Activated CD4-positive, alpha-beta memory T cell treated with anti-CD3 and anti-CD28 coated beads for 36 hours (primary cell): ENCODE results near the gene ATPAF2. TPM values are rescaled to one million over a fixed set of nuclear protein-coding genes. Genes with fewer than 3 reads are reported as not detected.

Source experiments
- CTCF ChIA-PET: fragments of 350-600 bp; sonication (Branson Sonifier 250); formaldehyde crosslinking; loops from one replicate; lab custom pipeline; 2021; ENCODE audit warnings: antibody characterized with exemption, inconsistent platforms; lab: Charles Lee
- POLR2A ChIA-PET: fragments of 350-600 bp; sonication (Branson Sonifier 250); formaldehyde crosslinking; loops from one replicate; lab custom pipeline; 2021; ENCODE audit warnings: antibody characterized with exemption; lab: Charles Lee
- DNase-seq: peaks from one replicate; pipeline ENCODE4 v3.0.0-alpha.2; 2020
- H3K27ac Mint-ChIP-seq: one replicate; pipeline ENCODE4 v1.8.0; 2021; ENCODE audit warnings: mixed read lengths
- H3K27me3 Mint-ChIP-seq: one replicate; pipeline ENCODE4 v1.8.0; 2021; ENCODE audit warnings: mixed read lengths
- H3K36me3 Mint-ChIP-seq: one replicate; pipeline ENCODE4 v1.8.0; 2021; ENCODE audit warnings: mixed read lengths
- H3K4me1 Mint-ChIP-seq: one replicate; pipeline ENCODE4 v1.8.0; 2021; ENCODE audit warnings: low read depth, mixed read lengths
- H3K4me3 Mint-ChIP-seq: one replicate; pipeline ENCODE4 v1.8.0; 2021; ENCODE audit warnings: mild to moderate bottlenecking, mixed read lengths
- H3K9me3 Mint-ChIP-seq: one replicate; pipeline ENCODE4 v1.8.0; 2021; ENCODE audit warnings: mixed read lengths
- intact Hi-C: fragments of 100-400 bp; cut with micrococcal nuclease; formaldehyde crosslinking; loops from one replicate; pipeline ENCODE4 v1.15.1; 2023
- total RNA-seq, 2 experiments: library from RNA; stranded (reverse); gene quantifications; one replicate each; pipeline ENCODE4 v1.2.3, GENCODE V29; 2021

ATPAF2 gene
- total RNA-seq, 2 experiments from 2014 or later = 27.5 to 30.0 TPM

DNA sequence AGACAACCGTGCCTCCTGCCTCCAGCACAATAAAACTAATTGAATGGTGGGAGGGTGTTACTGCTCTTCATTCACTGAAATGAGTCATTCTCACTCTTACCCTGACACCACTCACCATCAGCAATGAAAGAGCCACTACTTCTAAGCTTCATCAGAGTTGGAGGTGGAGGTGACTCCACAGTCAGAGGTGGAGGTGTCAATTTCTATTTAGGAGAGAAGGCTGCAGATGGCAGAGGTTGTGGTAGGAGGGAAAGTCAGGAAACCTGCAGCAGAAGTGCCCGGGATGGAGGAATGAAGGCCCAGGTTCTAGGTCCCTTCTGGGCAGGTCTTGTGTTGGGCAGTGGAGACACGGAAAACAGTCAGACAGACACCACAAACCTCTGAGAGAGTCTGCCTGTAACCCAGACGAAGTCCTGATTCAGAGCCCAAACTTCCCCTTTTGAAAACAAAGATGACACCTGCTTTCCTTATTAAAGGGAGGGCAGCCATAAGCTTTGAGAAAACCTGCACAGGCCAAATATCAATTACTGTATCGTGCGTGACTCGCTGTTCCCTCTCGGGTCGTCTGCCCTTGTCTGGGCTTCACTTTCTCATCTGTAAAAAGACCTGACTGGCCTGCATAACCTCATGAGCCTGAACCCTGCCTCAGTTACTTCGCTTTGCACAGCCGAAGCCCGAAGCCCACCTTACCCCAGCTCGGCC, 668 bp downstream of the ATPAF2 start:
- POLR2A ChIA-PET = interaction anchor here (0.7 to 1.7 kb wide), 5 partner anchors 66 to 198 kb away, joined by 3 to 8 read pairs (median 5); partner anchors contain the start of genes DRC3 and TOM1L2
- peak overlapping the region; percentile 92 for H3K4me3 Mint-ChIP-seq
- H3K27me3 Mint-ChIP-seq = no peaks in the 10 kb centered on the region
- CTCF ChIA-PET = interaction anchor here (0.9 to 1.3 kb wide), 4 partner anchors 80 to 358 kb away, joined by 3 read pairs; partner anchors contain the start of gene ALKBH5
- intact Hi-C loops = loop anchor here (1.0 to 10.0 kb wide), 5 partner anchors 46 to 1501 kb away; no protein-coding TSS in a partner anchor
- peaks cover 45% of the 10 kb centered on the region for H3K4me1 Mint-ChIP-seq
- peak overlapping the region; percentile 80 for H3K27ac Mint-ChIP-seq
- H3K36me3 Mint-ChIP-seq = peaks cover 2% of the 10 kb centered on the region
- DNase-seq = peak; percentile 44
- no peaks in the 10 kb centered on the region for H3K9me3 Mint-ChIP-seq

DNA sequence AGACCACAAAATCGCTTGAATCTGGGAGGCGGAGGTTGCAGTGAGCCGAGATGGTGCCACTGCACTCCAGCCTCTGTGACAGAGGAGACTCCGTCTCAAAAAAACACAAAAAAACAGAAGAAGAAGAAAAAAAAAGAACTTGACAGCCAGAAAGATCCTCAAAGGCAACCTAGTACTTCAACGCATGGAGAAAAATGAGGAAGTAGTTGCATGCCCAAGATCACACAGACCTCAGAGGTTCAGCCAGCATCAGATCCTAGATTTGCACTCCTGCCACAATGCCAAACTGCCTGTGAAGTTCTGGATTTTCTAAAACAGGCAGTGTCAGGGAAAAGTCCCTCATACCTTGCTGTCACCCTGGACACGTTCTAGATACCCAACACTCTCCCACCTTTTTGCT, 1.5 kb downstream of the ATPAF2 start:
- H3K4me3 Mint-ChIP-seq = peak overlapping the region; percentile 92
- H3K27ac Mint-ChIP-seq = peak overlapping the region; percentile 80
- no peaks in the 10 kb centered on the region for H3K27me3 Mint-ChIP-seq
- DNase-seq = no peak
- intact Hi-C loops = loop anchor here (5.0 to 10.0 kb wide), 3 partner anchors 45 to 1500 kb away; no protein-coding TSS in a partner anchor
- peaks cover 51% of the 10 kb centered on the region for H3K4me1 Mint-ChIP-seq
- CTCF ChIA-PET = interaction anchor here (1.0 to 1.2 kb wide), 2 partner anchors 79 to 357 kb away, joined by 3 read pairs; no protein-coding TSS in a partner anchor
- H3K9me3 Mint-ChIP-seq = no peaks in the 10 kb centered on the region
- peaks cover 2% of the 10 kb centered on the region for H3K36me3 Mint-ChIP-seq
- POLR2A ChIA-PET = interaction anchor here (0.9 to 1.7 kb wide), 4 partner anchors 65 to 197 kb away, joined by 3 to 8 read pairs (median 6); partner anchors contain the start of genes DRC3 and TOM1L2

DNA sequence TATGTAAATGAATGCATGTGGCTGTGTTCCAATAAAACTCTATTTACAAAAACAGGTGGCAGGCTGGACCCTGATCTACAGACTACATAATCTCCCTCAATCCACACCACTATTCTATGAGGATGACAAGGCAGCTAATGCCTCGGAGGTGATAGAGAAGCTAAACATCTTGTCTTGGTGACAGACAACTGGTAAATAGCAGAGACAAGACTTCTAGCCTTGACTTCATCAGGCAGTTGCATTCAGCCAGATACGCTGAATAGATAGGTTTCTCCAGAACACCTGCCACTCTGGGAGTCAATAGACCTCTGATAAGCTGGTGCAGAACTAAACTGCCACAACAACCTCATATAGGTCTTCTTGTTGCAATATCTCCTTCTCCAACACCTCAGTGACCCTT, 3.3 kb downstream of the ATPAF2 start:
- Mint-ChIP-seq H3K9me3 (no peaks in the 10 kb centered on the region), H3K4me3 (no peak overlapping the region), H3K4me1 (peaks cover 38% of the 10 kb centered on the region), H3K27ac (no peak overlapping the region), H3K36me3 (peaks cover 2% of the 10 kb centered on the region), H3K27me3 (no peaks in the 10 kb centered on the region)
- POLR2A ChIA-PET = no interaction called here
- no peak for DNase-seq
- CTCF ChIA-PET = interaction anchor here (0.7 to 2.1 kb wide), 4 partner anchors 11 to 147 kb away, joined by 3 to 11 read pairs (median 6); no protein-coding TSS in a partner anchor
- intact Hi-C loops = loop anchor here (5.0 to 10.0 kb wide), 3 partner anchors 43 to 1498 kb away; no protein-coding TSS in a partner anchor

DNA sequence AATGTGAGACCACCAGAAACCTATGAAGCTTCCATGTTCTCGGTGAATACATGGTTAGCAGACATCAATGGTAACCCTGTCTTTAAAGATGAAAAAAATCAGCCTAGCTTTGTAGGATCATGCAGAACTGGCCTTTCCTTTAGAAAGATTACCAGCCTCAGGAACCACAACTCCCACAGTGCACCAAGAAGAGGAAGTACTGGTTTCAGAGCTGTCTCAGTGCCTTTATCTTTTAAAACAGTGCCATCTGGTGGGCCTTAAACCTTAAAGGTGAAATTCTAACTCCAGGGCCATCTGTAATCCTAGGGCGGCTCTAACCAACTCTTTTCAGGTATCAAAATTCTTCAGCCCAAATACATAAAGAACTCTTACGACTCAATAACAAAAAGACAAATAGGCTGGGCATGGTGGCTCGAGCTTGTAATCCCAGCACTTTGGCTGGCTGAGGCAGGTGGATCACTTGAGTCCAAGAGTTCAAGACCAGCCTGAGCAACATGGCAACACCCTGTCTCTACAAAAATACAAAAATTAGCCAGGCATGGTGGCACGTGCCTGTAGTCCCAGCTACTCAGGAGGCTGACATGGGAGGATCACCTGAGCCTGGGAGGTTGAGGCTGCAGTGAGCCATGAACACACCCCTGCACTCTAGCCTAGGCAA, 5.4 kb downstream of the ATPAF2 start:
- POLR2A ChIA-PET = interaction anchor here (0.6 to 0.9 kb wide), 2 partner anchors 10 to 64 kb away, joined by 4 read pairs; no protein-coding TSS in a partner anchor
- no peaks in the 10 kb centered on the region for H3K27me3 Mint-ChIP-seq
- no peaks in the 10 kb centered on the region for H3K36me3 Mint-ChIP-seq
- no peaks in the 10 kb centered on the region for H3K9me3 Mint-ChIP-seq
- CTCF ChIA-PET = interaction anchor here (0.6 to 2.6 kb wide), 35 partner anchors 8 to 727 kb away, joined by 3 to 37 read pairs (median 4); partner anchors contain the start of genes DRC3, SREBF1 and TOM1L2
- H3K4me1 Mint-ChIP-seq = peaks cover 28% of the 10 kb centered on the region
- DNase-seq = peak; percentile 62
- intact Hi-C loops = loop anchor here (1.0 to 10.0 kb wide), 3 partner anchors 142 to 352 kb away; partner anchors contain the start of gene RAI1
- no peak overlapping the region for H3K27ac Mint-ChIP-seq
- no peak overlapping the region for H3K4me3 Mint-ChIP-seq

DNA sequence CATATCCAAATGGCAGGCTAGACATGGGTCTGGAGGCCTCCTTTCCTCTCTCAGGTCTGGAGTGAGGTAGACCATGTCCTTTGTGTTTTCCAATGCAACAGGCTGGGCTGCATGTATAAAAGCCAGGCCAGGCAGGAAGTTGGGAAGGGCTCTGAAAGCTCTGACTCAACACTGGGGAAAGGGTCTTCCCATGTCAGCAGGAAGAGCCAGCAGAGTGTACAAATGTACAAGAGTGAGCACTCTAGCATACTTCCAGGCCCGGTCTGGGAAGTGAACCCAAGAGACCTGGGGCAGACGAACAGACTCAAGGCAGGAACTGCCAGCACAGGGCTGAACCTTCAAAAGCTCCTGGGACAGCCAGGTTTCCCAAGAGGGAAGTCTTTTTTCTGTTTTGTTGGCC, 7.0 kb downstream of the ATPAF2 start:
- H3K36me3 Mint-ChIP-seq = no peaks in the 10 kb centered on the region
- H3K27ac Mint-ChIP-seq = no peak overlapping the region
- intact Hi-C loops = loop anchor here (10.0 kb wide), 1 partner anchor 277 kb away; no protein-coding TSS in a partner anchor

DNA sequence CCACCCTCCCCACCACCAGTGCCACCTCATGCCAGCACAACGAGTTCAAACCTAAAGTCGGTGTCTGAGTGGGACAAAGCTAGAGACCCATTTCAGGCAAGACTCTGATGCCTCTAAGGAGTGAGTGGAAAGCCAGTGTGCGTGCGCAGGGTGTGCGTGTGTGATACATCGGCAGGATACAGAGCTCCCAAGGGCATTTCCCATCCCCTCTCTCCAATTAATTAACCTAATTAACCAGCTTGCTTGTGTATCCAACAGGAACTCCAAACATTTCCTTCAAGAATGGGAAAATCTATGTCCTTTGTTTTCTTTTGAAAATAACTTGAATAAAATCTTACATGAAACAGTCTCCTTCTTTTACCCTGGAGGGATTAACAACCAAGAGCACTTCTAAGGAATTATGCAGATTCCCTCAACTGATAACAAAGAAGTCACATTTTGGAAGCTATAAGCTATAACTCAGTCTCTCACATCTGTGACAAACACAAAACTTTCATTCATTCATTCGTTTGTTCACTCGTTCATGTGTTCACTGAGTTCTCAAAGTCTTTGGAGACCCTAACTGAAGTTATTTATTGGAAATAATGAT, 9.9 kb downstream of the ATPAF2 start:
- Mint-ChIP-seq H3K4me1 (peaks cover 26% of the 10 kb centered on the region), H3K36me3 (no peaks in the 10 kb centered on the region), H3K9me3 (no peaks in the 10 kb centered on the region), H3K27me3 (no peaks in the 10 kb centered on the region), H3K4me3 (no peak overlapping the region), H3K27ac (no peak overlapping the region)
- intact Hi-C loops = no loop called here
- no peak for DNase-seq
- CTCF ChIA-PET = interaction anchor here (0.6 to 1.1 kb wide), 2 partner anchors 61 to 138 kb away, joined by 3 read pairs; no protein-coding TSS in a partner anchor
- POLR2A ChIA-PET = interaction anchor here (1.1 kb wide), 1 partner anchor 93 kb away, joined by 3 read pairs; no protein-coding TSS in a partner anchor

More for the DNA sequence above, 7.0 kb downstream of the ATPAF2 start:
- Mint-ChIP-seq H3K27me3 (no peaks in the 10 kb centered on the region), H3K9me3 (no peaks in the 10 kb centered on the region), H3K4me3 (no peak overlapping the region), H3K4me1 (peaks cover 15% of the 10 kb centered on the region)
- no peak for DNase-seq
- CTCF ChIA-PET = interaction anchor here (2.6 kb wide), 2 partner anchors 114 to 140 kb away, joined by 23 to 37 read pairs; no protein-coding TSS in a partner anchor
- POLR2A ChIA-PET = interaction anchor here (0.6 kb wide), 1 partner anchor 201 kb away, joined by 3 read pairs; no protein-coding TSS in a partner anchor

DNA sequence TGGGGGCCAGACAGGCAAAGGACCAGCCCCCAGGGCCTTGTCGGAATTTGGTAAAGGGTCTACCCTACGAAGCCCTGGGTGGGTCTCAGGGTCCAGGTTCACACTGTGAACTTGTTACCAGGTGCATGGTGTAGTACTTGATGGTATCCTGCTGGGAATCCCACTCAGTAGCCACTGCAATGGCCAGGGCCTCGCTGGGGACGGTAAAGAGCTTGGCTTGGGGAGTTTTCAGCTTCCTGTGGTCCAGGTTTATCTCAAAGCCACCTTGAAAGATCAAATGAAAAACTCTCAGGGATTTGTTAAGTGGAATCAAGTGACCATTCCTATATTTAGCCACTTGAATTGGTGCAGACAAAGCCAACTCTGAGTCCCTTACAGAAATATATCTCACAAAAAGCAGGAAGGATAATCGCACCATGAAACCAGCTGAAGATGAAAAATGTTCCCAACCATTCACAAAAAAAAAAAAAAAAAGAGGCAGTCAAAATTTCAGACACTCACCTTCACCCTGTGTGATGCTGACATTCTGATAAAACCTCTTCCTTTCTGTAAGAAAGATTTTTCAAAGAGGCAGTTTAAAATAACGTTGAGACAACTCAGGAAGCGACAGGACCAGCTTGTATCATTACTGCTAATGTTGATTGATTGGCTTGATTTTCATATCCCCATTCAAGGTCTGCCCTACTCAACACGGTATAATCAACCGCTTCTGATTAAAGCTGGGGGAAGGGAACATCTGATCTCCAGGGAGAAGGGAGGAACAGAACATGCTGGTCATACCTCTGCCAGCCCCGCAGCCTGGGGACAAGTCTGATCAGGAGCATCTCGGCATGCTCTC, 10.6 kb downstream of the ATPAF2 start:
- no peak for DNase-seq
- H3K4me3 Mint-ChIP-seq = no peak overlapping the region
- peaks cover 21% of the 10 kb centered on the region for H3K4me1 Mint-ChIP-seq
- no peaks in the 10 kb centered on the region for H3K36me3 Mint-ChIP-seq
- CTCF ChIA-PET = interaction anchor here (1.1 kb wide), 1 partner anchor 137 kb away, joined by 3 read pairs; no protein-coding TSS in a partner anchor
- POLR2A ChIA-PET = no interaction called here
- intact Hi-C loops = no loop called here
- H3K27ac Mint-ChIP-seq = no peak overlapping the region
- no peaks in the 10 kb centered on the region for H3K9me3 Mint-ChIP-seq
- no peaks in the 10 kb centered on the region for H3K27me3 Mint-ChIP-seq

DNA sequence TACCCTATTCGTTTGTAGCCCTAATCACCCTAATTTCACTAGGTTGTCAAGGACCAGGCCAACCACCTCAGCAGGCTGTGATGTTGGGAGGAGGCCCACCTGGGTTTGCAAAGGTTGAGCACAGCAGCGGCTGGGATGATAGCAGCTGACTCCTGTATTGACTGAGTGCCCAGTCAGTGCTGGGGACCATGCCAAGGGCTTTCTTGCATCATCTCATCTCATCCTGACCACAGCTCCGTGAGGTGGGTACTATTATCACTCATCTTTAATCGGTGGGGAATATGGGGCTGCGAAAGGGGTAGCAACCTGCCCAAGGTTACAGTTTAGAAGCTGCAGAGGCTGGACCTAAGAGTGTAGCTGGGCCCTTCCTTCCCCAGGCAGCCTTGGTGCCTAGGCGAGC, 11.7 kb downstream of the ATPAF2 start:
- no peak for DNase-seq
- ChIA-PET POLR2A (no interaction called here), CTCF (no interaction called here)
- intact Hi-C loops = no loop called here
- Mint-ChIP-seq H3K4me1 (peaks cover 13% of the 10 kb centered on the region), H3K4me3 (no peak overlapping the region), H3K9me3 (no peaks in the 10 kb centered on the region), H3K27ac (no peak overlapping the region), H3K27me3 (no peaks in the 10 kb centered on the region), H3K36me3 (no peaks in the 10 kb centered on the region)

DNA sequence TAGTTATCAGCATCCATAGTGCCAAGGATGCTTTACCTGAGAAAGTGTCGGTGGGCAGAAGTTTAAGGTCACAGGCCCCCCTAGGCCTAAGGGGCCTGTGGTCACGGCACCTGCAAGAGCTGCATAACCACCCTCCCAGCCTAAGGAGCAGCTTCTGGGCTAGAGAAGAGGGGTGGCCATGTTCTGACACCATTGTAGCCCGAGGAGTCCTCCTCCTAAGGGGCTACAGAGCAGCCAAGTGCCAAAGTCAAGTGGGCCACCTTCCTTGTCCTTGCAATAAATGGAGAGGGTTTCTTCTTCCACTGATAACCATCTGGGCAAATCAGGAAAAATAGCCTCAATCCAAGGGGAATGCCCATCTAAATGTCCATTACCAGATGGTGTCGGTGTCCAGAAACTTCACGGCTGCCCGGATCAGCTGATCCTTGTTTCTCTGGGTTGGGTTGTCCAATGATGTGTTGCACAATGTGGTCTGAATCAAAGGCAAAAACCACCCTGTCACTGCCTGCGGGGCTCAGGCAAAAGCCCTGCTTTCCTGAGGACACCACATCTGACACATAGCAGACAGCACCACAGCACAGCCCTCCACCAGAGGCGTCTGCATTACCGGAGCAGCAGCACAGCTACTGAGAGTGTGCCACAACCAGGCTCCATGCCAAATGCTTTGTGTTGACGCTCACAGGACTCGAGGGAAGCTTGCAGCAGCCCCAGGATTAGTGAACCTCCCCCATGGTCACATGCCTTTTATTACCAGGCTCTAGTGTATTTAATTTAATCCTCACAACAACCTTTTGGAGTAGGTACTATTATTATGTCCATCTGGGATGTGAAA, 12.8 kb downstream of the ATPAF2 start:
- Mint-ChIP-seq H3K4me3 (no peak overlapping the region), H3K27ac (no peak overlapping the region), H3K36me3 (peaks cover 2% of the 10 kb centered on the region), H3K27me3 (no peaks in the 10 kb centered on the region), H3K4me1 (peaks cover 13% of the 10 kb centered on the region), H3K9me3 (no peaks in the 10 kb centered on the region)
- ChIA-PET CTCF (no interaction called here), POLR2A (no interaction called here)
- DNase-seq = peak; percentile 26
- intact Hi-C loops = no loop called here

DNA sequence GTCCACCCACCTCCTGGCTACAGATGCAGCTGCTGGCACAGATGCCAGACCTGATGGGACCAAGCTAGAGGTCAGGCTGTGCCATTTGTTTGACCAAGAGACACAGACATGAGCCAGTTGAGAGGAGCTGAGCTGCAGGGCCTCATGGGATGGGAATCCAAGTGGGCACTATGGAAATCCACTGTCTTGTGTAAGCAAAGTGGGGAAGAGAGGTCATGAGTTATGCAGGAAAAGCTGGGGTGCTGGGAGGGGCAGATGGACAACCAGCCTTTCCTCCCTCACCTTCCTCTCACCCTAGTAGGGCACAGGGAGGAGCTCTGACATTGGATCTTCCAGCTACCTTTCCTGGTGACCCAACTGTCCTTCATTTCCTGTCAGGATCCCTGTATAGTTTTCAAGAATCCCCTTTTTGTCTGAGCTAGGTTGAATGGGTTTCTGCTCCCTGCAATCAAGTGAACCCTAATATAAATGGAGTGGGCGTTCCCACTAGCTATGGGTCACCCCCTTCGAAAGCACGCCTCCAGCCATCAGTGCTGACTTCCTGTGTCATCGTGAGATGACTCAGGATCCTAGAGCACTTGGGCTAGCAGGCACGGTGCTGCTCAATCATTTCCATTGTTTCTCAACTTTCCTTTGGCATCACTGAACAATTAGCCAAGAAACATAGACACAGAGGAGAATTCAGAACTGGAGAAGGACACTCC, 13.6 kb downstream of the ATPAF2 start:
- ChIA-PET POLR2A (interaction anchor here (0.6 kb wide), 1 partner anchor 50 kb away, joined by 3 read pairs; no protein-coding TSS in a partner anchor), CTCF (interaction anchor here (1.3 to 1.8 kb wide), 3 partner anchors 8 to 134 kb away, joined by 5 to 7 read pairs (median 6); no protein-coding TSS in a partner anchor)
- DNase-seq = peak; percentile 65
- H3K27ac Mint-ChIP-seq = no peak overlapping the region
- H3K4me3 Mint-ChIP-seq = no peak overlapping the region
- intact Hi-C loops = no loop called here
- peaks cover 13% of the 10 kb centered on the region for H3K4me1 Mint-ChIP-seq
- no peaks in the 10 kb centered on the region for H3K27me3 Mint-ChIP-seq
- H3K36me3 Mint-ChIP-seq = peaks cover 2% of the 10 kb centered on the region
- no peaks in the 10 kb centered on the region for H3K9me3 Mint-ChIP-seq
